ENCODE data around the gene SLC2A6. TPM values are rescaled to one million over a fixed set of nuclear protein-coding genes. Genes with fewer than 3 reads are reported as not detected.
A peak's percentile ranks its signal among the peaks of the same experiment; 100 is the strongest.

The SLC2A6 gene, protein sequence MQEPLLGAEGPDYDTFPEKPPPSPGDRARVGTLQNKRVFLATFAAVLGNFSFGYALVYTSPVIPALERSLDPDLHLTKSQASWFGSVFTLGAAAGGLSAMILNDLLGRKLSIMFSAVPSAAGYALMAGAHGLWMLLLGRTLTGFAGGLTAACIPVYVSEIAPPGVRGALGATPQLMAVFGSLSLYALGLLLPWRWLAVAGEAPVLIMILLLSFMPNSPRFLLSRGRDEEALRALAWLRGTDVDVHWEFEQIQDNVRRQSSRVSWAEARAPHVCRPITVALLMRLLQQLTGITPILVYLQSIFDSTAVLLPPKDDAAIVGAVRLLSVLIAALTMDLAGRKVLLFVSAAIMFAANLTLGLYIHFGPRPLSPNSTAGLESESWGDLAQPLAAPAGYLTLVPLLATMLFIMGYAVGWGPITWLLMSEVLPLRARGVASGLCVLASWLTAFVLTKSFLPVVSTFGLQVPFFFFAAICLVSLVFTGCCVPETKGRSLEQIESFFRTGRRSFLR
- 1 to 10 TPM; 1.8 to 2.0 (median 1.8) TPM for total RNA-seq

DNA sequence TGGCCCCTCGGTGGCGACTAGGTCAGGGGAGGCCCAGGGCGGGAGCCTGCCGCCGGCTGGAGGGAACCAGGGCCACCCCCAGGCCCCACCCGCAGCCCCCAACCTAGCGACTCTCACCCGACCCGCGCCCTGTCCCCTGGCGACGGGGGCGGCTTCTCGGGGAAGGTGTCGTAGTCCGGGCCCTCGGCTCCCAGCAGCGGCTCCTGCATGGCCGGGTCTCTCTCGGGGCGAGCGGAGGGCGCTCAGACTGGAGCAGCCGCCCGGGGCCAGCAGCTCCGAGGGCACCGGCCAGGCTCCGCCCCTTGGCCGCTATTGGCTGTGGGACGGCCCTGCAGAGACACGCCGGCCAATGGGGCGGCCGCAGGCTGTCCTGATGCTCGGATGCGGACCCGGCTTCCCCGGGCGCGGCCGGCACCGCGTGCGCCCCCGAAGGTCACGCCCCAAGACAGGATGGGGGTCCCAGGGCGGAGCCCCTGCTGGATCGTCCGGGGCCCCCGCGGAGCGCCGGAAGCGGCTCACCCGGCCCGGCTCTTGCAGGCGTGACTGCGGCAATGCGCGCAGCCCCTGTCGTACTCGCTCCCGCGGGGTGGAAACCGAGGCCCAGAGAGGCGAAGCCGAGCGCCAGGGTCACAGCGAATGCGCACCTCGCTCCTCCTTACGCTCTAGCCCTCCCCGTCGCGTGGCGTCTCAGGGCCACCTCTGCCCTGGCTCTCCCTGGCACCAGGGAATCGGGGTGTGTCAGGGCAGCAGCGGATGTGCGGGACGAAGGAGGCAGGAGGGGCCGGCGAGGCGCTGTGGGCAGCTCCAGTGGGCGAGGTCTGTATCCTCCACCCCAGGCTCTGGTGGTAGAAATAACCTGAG lies at the start of gene SLC2A6:
TSS of gene SLC2A6 (minus strand) at position 249 of the 861 bp plus-strand sequence. CDS start at position 209, 40 bp downstream.
- H3K4me3 ChIP-seq, result peak within 1 kb of the TSS; percentile 40 to 61 (median 53)
- no peaks in the 10 kb centered on the region for H3K36me3 ChIP-seq
- no peaks in the 10 kb centered on the region for H3K4me1 ChIP-seq
- peaks cover 0 to 3% of the 10 kb centered on the region in 2 donors for H3K27me3 ChIP-seq
- peak in 1 of 2 donors; percentile 59 for DNase-seq (ENCODE audit: low spot score in 2 of 2)
- no peaks in the 10 kb centered on the region for H3K9me3 ChIP-seq
- TF ChIP-seq POLR2AphosphoS5 (IDR thresholded peaks at IDR 0.05), result no peak
- TF ChIP-seq CTCF (IDR thresholded peaks at IDR 0.05), result no peak
- TF ChIP-seq POLR2A (IDR thresholded peaks at IDR 0.05), result no peak
- H3K27ac ChIP-seq, result peak within 1 kb of the TSS in 1 of 2 donors; percentile 16
- intact Hi-C loops (cut with DNase I; ENCODE audit: low total_unique reads), result no loop called here

GRCh38 chr9:133528001-133528875 lies 49.3 kb upstream of the SLC2A6 start:
- peaks cover 0 to 42% of the 10 kb centered on the region in 2 donors for H3K27me3 ChIP-seq
- no peaks in the 10 kb centered on the region for H3K9me3 ChIP-seq
- peak overlapping the region in 1 of 3 donors; percentile 36 for H3K4me3 ChIP-seq
- intact Hi-C loops (cut with DNase I; ENCODE audit: low total_unique reads), result no loop called here
- DNase-seq (ENCODE audit: low spot score in 2 of 2), result no peak
- H3K4me1 ChIP-seq, result peaks cover 0 to 5% of the 10 kb centered on the region in 2 donors
- no peak overlapping the region for H3K27ac ChIP-seq
- TF ChIP-seq POLR2AphosphoS5 (IDR thresholded peaks at IDR 0.05) (no peak), CTCF (IDR thresholded peaks at IDR 0.05) (no peak)
- no peaks in the 10 kb centered on the region for H3K36me3 ChIP-seq

- Histone ChIP-seq H3K36me3 (no peaks in the 10 kb centered on the region), H3K27ac (no peak overlapping the region), H3K4me3 (peak overlapping the region in 1 of 3 donors; percentile 36), H3K27me3 (peaks cover 0 to 42% of the 10 kb centered on the region in 2 donors), H3K4me1 (peaks cover 0 to 5% of the 10 kb centered on the region in 2 donors), H3K9me3 (no peaks in the 10 kb centered on the region)
- TF ChIP-seq CTCF (IDR thresholded peaks at IDR 0.05) (no peak), POLR2A (IDR thresholded peaks at IDR 0.05) (no peak), POLR2AphosphoS5 (IDR thresholded peaks at IDR 0.05) (no peak)
- DNase-seq (ENCODE audit: low spot score in 2 of 2), result no peak
- intact Hi-C loops (cut with DNase I; ENCODE audit: low total_unique reads), result no loop called here
These were observed 48.6 kb upstream of the SLC2A6 start for GRCh38 chr9:133527444-133527920.

GRCh38 chr9:133526721-133527321 lies 47.9 kb upstream of the SLC2A6 start:
- Histone ChIP-seq H3K36me3 (no peaks in the 10 kb centered on the region), H3K27ac (no peak overlapping the region), H3K4me3 (peak overlapping the region in 1 of 3 donors; percentile 36), H3K4me1 (peaks cover 0 to 5% of the 10 kb centered on the region in 2 donors), H3K9me3 (no peaks in the 10 kb centered on the region), H3K27me3 (peaks cover 0 to 42% of the 10 kb centered on the region in 2 donors)
- intact Hi-C loops (cut with DNase I; ENCODE audit: low total_unique reads), result no loop called here
- no peak for DNase-seq (ENCODE audit: low spot score in 2 of 2)
- TF ChIP-seq POLR2AphosphoS5 (IDR thresholded peaks at IDR 0.05) (no peak), CTCF (IDR thresholded peaks at IDR 0.05) (no peak), POLR2A (IDR thresholded peaks at IDR 0.05) (no peak)

Data from breast epithelium (tissue), 4 donors.